ENCODE data around the gene KCNG2. TPM values are rescaled to one million over a fixed set of nuclear protein-coding genes. Genes with fewer than 3 reads are reported as not detected.

The KCNG2 gene
- total and polyA plus RNA-seq, 2 of the 4 experiments (the other 2 are of a cell fraction), result not detected

GRCh38 chr18:79829136-79829854 is 31.6 kb downstream of the KCNG2 start:
- no peak for DNase-seq
- H3K27me3 ChIP-seq (ENCODE audit: control insufficient read depth, insufficient read depth, low read length), result no peaks in the 10 kb centered on the region; the same call in 1 of the 2 replicates
- H2AFZ ChIP-seq (replicated peaks; ENCODE audit: low read length, poor library complexity), result no peak overlapping the region
- H3K18ac ChIP-seq (ENCODE audit: low read depth, low read length), result no peak overlapping the region
- no TSS peak for BruUV-seq (replicated peaks)
- H3K36me3 ChIP-seq (ENCODE audit: control insufficient read depth, insufficient read depth, low read length), result no peaks in the 10 kb centered on the region
- dilution Hi-C loops (cut with HindIII; ENCODE audit: low sequenced_read_pairs, unreplicated experiment) (no loop called here), intact Hi-C loops (cut with micrococcal nuclease) (no loop called here), in situ Hi-C loops (cut with MboI; ENCODE audit: low sequenced_read_pairs) (no loop called here)
- H3K4me2 ChIP-seq (ENCODE audit: low read depth, low read length), result no peak overlapping the region
- H3K4me1 ChIP-seq (ENCODE audit: control insufficient read depth, insufficient read depth, low read length), result no peaks in the 10 kb centered on the region
- H4K8ac ChIP-seq (ENCODE audit: low read depth in 2 of 2, low read length in 2 of 2), result no peak overlapping the region
- H3K23ac ChIP-seq (ENCODE audit: low read depth, low read length), result no peak overlapping the region
- H2BK20ac ChIP-seq (ENCODE audit: low read depth, low read length), result no peak overlapping the region
- no peaks in the 10 kb centered on the region for H4K20me1 ChIP-seq (ENCODE audit: insufficient read depth, low read length)
- H3K56ac ChIP-seq (ENCODE audit: extremely low read depth, insufficient read depth, low read length), result no peak overlapping the region
- no peaks in the 10 kb centered on the region for H3K79me1 ChIP-seq (ENCODE audit: low read depth in 1 of 2, low read length in 2 of 2)
- H2BK120ac ChIP-seq (ENCODE audit: low read depth, low read length), result no peak overlapping the region
- H4K91ac ChIP-seq (ENCODE audit: insufficient read depth, low read depth, low read length), result no peak overlapping the region
- H2BK5ac ChIP-seq (ENCODE audit: low read depth, low read length, poor library complexity, severe bottlenecking), result no peak overlapping the region
- no peak overlapping the region for H3K9ac ChIP-seq (ENCODE audit: low read depth, low read length)
- peaks cover 3% of the 10 kb centered on the region; the same call in 1 of the 2 replicates for H3K9me3 ChIP-seq (ENCODE audit: control insufficient read depth, insufficient read depth, low read length)
- no peak overlapping the region for H3K4me3 ChIP-seq (ENCODE audit: insufficient read depth, low read depth, low read length)
- no peak for ATAC-seq (ENCODE audit: low read depth)
- POLR2A ChIA-PET (ENCODE audit: unreplicated experiment), result no interaction called here
- no peak overlapping the region for H2AK9ac ChIP-seq (replicated peaks; ENCODE audit: low read depth, low read length, poor library complexity)
- TF ChIP-seq RCOR1 (IDR thresholded peaks at IDR 0.05; ENCODE audit: insufficient replicate concordance, low read length) (no peak), SMC3 (IDR thresholded peaks at IDR 0.05; ENCODE audit: low read depth, low read length) (no peak), MAZ (IDR thresholded peaks at IDR 0.05; ENCODE audit: borderline replicate concordance, low read depth, low read length) (no peak), POLR2A (IDR thresholded peaks at IDR 0.05; ENCODE audit: low read depth, low read length) (no peak), NFE2L2 (IDR thresholded peaks at IDR 0.05; ENCODE audit: low read depth, low read length) (no peak), ELK1 (IDR thresholded peaks at IDR 0.05; ENCODE audit: borderline replicate concordance, low read depth, low read length) (no peak), BHLHE40 (IDR thresholded peaks at IDR 0.05; ENCODE audit: low read depth, low read length) (no peak), FOS (IDR thresholded peaks at IDR 0.05; ENCODE audit: low read depth, low read length) (no peak), MXI1 (IDR thresholded peaks at IDR 0.05; ENCODE audit: borderline replicate concordance, low read depth, low read length) (no peak), MAFK (IDR thresholded peaks at IDR 0.05; ENCODE audit: low read depth, low read length) (no peak), USF2 (IDR thresholded peaks at IDR 0.05; ENCODE audit: low read depth, low read length) (no peak), RFX5 (IDR thresholded peaks at IDR 0.05; ENCODE audit: low read depth, low read length) (no peak), RAD21 (IDR thresholded peaks at IDR 0.05; ENCODE audit: low read length) (no peak), CHD1 (IDR thresholded peaks at IDR 0.05; ENCODE audit: low read depth, low read length) (no peak), CTCF (conservative IDR thresholded peaks at IDR 0.05; ENCODE audit: low read depth, low read length) (no peak), CEBPB (IDR thresholded peaks at IDR 0.05; ENCODE audit: low read depth, low read length) (no peak)
- no peak overlapping the region for H4K5ac ChIP-seq (ENCODE audit: low read depth, low read length)
- 0 out of 2 replicates have a peak, but pooled peaks cover 8% of the 10 kb centered on the region for H3K9me1 ChIP-seq (ENCODE audit: insufficient read depth, low read length)
- no peak overlapping the region for H2BK15ac ChIP-seq (ENCODE audit: low read depth, low read length)
- no peak overlapping the region for H3K14ac ChIP-seq (replicated peaks; ENCODE audit: low read depth, low read length)
- no peak overlapping the region for H3K27ac ChIP-seq (ENCODE audit: insufficient read depth, low read length)
- no peak overlapping the region for H2AK5ac ChIP-seq (ENCODE audit: low read depth, low read length)
- WGBS, 2 experiments (ENCODE audit: extremely low coverage in 2 of 2, insufficient read length in 1 of 2), result 100% methylated on average over 4 of the region's 17 CpGs; no CpG with 5 or more reads in 1 of the 2 experiments
- no peak overlapping the region for H3K4ac ChIP-seq (ENCODE audit: low read depth, low read length)
- CTCF ChIA-PET, result no interaction called here

Data from IMR-90 (cell line).